Stimulated activated CD8-positive, alpha-beta memory T cell treated with anti-CD3 and anti-CD28 coated beads, Interleukin-12 subunit alpha, Interleukin-12 subunit beta, amount 100 ng/mL, for 4 hours (primary cell): ENCODE data around the gene YIF1A.
"Not testable (repeated sequence)": the region's sequence is repeated elsewhere in the genome, so short reads cannot be mapped to it uniquely, and the experiment has no call there.

Experiments
- DNase-seq: peaks from one replicate; pipeline ENCODE4 v3.0.0-alpha.2; 2020; ENCODE audit warnings: low read depth

YIF1A gene

DNA sequence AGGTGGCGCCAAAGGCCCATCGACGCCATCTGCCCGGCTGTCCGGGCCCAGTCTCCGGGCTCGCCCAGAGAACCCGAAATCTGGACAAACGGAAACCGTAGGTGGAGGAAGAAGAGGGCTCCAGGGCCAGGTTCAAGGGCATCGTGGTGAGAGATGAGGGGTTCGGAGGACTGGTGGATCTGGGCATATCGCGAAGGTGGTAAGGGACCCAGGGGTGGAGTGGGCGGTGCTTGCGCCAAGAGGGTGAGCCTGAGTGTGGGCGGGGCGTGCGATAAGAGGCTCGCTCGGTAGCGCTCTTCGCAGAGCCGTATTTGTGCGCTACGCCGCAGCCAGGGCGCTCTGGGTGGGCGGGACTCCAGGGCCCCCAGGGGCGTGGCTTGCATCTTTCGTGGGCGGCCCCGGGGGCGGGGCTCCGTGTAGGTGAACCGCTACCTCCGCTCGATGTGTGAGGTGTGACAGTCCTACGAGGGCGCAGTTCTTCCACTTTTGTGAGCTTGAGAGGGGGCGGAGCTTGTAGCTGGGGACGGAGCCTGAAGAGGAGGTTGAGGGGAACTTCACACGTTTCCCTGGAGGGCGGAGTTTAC is 23.1 kb upstream of the YIF1A start:
- DNase-seq, result peak; percentile 97

DNA sequence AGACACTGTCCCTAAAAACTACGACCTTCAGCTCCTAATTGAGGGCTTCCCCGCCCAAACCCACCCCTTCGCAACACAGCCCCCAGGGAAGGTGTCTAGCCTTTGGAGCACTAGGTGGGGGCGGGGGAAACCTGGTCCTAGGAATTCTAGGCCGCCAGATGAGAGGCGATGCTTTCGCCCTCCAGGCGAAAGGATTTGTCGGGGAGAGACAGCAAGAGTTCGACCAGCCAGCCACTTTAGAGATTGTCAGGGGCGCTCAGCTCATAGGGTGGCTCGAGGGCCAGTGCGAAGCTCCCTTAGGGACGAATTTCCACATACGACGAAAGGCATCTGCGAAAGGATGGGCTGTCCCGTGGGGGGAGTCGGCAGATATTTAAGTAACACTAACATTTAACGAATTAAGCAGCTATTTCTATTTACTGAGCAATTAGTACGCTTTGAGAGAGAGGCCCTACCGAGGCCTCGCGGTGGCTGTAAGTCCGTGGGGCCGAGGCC is 22.6 kb upstream of the YIF1A start:
- DNase-seq, result no peak

DNA sequence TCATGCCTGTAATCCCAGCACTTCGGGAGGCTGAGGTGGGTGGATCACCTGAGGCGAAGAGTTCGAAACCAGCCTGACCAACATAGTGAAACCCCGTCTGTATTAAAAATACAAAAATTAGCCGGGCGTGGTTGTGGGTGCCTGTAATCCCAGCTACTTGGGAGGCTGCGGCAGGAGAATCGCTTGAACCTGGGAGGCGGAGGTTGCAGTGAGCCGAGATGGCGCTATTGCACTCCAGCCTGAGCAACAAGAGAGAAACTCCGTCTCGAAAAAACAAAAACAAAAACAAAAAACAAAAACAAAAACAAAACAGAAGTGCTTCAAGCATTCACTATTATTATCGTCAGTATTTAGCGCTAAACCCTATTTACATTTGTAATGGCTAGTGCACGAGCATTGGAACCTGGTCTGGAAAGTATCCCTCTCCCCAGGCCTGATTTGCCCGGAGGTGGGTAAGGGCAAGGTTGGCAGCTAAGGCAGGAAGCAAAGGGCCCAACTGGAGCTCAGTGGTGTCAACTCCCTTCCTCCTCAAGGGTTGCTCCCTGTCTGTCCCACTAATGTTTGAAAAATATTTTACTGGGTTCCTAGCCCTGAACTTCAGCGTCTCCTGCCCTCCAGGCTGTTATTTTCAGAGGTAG is 22.0 kb upstream of the YIF1A start:
- not testable (repeated sequence) for DNase-seq

DNA sequence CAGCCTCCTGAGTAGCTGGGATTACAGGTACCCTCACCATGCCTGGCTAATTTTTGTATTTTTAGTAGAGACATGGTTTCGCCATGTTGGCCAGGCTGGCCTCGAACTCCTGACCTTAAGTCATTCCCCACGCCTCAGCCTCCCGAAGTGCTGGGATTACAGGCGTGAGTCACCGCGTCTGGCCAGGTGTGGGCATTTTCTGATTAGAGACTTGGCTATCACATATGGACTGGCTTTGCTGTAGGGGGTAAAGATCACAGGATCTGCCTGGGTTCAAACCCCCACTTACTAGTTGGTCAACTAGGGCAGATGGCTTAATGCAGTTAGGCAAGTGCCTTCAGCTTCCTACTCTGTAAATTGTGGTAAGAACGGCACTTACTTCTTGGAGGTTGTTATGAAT is 21.4 kb upstream of the YIF1A start:
- no peak for DNase-seq

DNA sequence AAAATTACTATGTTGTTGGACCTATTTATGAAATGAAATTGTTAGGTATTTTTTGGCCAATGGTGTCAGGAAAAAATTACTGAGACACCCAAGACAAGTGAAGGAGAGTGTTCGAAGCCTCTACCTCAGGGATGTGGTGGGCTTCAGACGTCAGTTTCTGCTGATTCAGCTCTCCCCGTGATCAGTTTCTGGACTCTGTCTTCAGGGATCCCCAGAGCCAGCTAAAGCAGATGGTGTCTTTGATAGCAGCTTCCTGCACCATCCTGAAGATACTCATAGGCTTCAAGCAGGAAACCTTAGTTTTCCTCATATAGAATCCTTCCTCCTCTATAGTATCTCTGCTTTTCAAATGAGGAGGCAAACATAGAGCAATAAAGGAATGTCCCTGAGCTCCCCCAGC is 20.5 kb upstream of the YIF1A start:
- DNase-seq, result no peak

DNA sequence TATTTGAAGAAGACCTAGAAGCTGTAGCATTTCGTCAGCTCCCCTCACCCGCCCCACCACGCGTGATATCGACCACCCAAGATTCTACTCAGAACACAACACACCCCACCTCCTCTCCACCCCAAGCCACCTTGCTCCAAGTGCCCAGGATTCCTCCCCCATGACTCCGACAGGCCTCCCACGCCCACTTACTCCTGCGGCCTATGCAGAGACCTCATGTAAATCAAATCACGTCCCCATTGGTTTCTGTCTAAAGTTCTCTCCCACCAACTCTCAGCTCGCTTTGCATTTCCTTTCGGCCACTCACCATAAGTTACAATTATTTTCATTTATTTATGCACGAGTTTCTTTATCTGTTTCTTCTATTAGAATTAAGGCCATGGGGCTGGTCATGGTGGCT is 13.7 kb upstream of the YIF1A start:
- no peak for DNase-seq

DNA sequence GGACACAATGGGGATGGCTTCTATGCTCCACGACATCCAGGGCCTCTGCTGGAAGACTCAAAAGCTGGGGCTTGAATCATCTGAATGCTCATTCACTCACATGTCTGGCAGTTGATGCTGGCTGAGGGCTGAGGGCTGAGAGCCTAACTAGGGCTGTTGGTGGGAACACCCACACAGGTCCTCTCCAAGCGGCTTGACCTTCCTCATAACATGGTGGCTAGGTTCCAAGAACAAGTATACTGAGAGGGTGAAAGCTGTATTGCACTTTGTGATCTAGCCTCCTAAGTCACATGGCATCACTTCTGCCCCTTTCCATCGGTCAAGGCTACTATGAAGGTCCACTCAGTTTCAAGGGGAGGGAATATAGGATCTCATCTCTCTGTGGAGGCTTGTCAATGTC is 10.2 kb upstream of the YIF1A start:
- no peak for DNase-seq

DNA sequence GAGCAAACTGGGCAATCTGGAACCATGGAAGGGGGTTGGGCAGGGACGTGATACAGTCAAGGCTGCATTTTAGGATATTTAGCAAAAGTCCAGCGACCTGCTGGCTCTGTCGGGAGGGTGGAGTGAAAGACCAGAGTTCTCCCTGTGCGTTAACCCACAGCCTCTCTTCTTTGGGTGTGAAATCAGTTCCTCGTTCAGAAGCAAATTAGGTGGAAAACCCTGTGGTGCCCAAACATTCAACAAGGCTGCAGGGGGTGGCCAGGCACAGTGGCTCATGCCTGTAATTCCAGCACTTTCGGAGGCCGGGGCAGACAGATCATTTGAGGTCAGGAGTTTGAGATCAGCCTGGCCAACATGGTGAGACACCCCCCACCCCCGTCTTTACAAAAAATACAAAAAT is 8.7 kb upstream of the YIF1A start:
- no peak for DNase-seq

DNA sequence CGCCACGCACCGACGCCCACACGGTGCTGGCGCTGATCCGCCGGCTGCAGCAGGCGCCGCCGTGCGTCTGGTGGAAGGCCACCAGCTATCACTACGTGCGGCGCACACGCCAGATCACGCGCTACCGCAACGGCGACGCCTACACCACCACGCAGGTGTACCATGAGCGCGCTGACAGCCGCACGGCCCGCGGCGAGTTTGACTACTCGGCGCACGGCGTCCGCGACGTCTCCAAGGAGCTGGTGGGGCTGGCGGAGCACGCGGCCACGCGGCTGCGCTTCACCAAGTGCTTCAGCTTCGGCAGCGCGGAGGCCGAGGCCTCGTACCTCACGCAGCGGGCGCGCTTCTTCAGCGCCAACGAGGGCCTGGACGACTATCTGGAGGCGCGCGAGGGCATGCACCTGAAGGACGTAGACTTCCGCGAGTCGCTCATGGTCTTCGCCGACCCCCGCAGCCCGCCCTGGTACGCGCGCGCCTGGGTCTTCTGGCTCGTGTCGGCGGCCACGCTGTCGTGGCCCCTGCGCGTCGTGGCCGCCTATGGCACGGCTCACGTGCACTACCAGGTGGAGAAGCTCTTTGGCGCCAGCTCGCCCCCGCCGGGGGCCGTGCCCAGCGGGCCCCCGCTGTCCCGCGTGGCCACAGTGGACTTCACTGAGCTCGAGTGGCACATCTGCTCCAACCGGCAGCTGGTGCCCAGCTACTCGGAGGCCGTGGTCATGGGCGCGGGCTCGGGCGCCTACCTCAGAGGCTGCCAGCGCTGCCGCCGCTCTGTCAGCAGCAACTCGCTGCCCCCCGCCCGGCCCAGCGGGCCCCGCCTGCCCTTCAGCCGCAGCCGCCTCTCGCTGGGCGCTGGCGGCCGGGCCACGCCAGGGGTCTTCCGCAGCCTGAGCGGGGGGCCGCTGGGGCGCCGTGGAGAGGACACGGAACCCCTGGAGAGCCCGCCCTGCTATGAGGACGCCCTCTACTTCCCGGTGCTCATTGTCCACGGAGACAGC is 6.0 kb upstream of the YIF1A start:
- no peak for DNase-seq

DNA sequence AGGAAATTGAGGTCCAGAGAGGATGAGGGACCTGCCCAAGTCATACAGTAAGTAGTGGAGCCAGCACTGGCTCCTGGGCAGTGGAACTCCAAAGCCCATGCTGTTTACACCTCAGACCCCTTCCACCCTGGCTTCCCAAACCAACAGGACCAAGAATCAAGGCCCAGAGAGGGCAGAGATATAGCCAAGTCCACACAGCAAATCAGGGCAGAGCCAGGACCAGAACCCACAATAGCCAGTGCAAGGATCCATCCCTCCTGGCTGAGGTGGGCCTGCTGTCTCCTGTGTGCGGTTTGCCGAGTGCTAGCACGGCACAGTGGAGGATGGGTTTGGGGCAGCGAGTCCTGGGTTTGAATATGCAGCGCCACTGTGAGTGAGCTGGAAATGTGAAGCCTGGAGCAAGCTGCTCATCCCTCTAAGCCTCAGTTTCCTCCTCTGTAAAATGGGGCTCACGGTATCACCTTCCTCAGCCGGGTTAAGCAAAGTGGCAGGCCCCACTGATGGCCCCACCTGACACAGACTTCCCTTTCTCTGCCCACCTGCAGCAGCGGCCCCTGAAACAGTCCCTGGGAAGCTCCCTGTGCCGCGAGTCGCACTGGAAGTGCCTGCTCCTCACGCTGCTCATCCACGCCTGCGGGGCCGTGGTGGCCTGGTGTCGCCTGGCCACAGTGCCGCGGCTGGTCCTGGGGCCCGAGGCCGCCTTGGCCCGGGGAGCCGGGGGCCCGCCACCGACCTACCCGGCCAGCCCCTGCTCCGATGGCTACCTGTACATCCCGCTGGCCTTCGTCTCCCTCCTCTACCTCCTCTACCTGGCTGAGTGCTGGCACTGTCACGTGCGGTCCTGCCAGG is 5.1 kb upstream of the YIF1A start:
- DNase-seq, result no peak

DNA sequence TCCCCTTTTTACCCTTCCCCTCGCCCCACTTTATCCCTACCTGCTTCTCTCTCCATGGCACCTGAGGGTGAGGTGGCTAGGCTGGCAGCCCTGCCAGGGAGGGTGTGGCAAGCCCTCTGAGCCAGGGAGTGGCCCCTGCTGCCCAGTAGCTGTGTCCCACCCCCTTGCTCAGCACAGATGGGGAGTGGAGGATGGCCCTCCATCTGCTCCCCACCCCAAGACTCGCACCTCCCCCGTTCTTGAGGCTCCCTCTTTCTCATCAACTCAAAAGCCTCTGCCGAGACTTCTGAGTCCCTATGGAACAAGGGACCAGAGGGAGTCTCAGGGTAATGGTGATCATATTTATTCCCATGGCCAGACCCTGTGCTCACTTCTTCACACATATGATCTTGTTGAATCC is 4.4 kb upstream of the YIF1A start:
- DNase-seq, result no peak

DNA sequence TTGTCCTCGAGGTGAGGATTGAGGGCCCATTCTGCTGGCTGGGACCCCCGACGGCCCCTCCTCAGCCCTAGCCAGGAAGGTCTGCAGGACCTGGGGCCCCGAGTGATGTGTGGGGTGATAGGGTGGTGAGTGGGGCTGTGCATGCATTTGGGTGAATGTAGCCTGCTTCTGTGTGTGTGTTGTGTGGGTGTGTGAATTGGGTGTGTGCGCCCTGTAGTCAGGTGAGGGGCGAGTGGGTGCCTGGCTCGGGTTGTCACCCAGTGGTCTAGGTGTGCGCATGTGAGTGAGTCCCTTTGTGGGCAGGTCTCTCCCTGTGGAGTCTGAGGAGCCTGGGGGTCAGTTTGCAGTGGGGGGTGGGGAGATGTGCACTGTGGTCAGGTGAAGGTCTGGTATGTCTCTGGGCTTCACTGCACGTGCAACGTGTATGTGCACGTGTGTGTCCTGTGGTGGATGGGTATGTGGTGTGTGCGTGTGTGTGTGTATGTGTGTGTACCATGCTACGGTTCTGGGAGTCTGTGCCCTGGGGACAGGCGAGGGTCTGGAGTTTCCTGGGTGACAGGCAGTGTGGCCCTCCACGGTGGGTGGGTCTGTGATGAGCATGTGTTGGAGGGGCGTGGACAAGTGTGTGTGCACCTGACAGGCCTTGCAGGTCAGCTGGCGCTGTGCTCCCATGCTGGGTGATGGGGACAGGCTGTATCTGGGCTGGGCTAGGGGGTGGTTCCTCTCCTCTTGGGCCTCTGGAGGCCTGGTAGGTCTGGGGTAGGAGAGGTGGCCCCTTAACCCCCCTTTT is 3.8 kb upstream of the YIF1A start:
- DNase-seq, result no peak

DNA sequence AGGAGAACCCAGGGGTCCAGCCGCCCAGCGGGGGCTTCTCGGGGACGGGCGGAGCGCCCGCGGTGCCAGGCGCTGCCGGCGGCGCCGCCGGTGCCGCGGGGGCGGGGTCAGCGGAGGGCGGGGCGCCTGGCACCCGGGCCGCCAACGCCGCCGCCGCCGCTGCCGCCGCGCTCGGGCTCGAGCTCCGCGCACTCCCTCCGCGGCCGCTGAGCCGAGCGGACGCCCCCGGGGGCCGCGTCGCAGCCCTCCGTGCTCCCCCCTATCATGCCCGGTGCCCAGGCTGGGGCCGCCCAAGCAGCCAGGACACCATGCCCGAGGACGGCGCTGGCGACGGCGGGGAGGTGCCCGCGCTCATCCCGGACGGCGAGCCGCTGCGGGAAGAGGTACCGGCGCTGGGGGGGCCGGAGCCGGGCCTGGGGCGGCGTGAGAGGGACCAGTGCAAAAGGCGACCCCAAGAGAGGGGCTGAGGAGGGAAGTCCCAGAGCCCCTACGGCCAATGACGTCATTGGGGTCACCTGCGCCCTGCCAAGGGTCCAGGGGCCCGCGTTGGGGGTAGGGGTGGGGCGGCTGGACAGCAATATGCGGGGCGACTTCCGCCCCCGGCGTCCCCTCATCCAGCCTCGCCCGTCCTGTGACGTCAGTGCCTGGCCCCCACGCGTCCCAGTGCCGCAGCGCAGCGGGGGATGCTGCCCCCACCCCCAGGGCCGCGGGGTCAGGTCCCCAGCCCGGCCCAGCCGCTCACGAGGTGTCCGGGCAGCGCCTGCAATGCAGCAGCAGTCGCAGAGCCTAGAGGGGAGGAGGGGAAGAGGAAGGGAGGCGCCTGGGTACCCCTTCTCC is 3.0 kb upstream of the YIF1A start, which contains the start of gene TMEM151A:
Gene TMEM151A (plus strand): TSS at position 189 of the 837 bp plus-strand sequence. CDS start 120 bp downstream, at position 309.
- DNase-seq, result no peak

DNA sequence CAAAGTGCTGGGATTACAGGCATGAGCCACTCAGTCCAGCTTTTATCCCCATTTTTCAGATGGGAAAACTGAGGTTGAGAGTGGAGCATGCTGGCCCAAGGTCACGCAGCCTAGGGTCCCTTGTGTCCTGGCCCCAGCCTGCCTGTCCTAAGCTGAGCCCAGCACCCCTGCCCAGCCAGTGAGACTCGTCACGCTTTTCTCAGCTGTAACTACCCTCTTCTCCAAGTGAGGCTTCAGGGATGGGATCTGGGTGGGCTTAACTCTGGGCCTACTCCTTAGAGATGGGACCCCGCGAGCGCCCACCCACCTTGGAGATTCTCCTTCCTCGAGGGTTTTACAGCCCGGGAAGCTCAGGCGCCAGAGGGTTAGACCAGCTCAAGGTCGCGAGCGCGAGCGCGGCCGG is 2.4 kb upstream of the YIF1A start:
- no peak for DNase-seq

DNA sequence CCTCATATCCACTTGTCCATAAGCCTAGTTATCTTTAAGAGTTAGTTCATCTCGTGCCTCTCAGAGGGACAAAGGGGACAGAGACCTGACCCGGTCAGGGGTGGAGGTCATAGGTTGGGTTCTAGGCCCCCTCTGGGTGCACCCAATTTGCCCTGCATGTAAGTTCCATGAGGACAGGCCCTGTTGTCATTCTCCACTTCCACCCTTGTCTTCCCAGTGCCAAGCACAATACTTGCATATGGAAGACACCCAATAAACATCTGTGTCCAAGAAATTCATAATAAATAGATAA is 1.3 kb upstream of the YIF1A start:
- DNase-seq, result no peak

DNA sequence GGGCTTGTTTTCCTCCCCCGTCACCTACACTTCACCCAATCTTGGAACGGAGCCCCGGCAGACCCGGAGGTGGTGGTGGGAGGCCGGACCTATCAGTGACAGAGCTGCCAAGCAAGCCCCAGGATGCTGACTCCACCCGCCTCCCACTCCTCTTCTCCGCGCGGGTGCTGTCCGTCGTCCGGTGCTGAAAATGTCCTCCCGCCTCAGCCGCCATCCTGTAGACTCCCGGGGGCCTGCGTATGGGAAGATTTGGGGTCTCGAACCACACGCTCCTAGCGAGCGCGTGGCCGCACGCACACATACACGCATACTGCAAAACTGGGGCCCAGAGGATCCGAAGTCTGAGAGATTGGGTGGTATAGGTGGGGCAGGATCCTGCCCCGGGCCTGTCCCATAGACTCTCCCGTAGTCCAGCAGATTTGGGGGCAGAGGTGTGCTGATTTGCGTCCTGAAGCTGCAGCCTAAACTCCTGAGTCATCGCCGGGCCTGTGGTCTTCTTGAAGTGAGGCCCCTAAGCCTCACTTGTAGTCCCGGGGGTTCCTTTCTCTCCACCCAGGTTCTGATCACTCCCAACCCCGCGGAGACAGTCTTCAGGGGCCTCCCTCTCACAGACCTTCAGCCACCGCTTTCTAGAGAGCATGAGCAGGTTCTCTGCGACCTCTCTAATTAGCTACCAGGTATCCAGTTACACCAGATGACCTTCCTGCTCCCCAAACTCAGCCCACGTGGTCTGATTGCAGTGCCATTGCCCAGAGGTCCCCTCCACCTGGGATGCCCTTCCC is 796 bp upstream of the YIF1A start:
- DNase-seq, result peak; percentile 64

DNA sequence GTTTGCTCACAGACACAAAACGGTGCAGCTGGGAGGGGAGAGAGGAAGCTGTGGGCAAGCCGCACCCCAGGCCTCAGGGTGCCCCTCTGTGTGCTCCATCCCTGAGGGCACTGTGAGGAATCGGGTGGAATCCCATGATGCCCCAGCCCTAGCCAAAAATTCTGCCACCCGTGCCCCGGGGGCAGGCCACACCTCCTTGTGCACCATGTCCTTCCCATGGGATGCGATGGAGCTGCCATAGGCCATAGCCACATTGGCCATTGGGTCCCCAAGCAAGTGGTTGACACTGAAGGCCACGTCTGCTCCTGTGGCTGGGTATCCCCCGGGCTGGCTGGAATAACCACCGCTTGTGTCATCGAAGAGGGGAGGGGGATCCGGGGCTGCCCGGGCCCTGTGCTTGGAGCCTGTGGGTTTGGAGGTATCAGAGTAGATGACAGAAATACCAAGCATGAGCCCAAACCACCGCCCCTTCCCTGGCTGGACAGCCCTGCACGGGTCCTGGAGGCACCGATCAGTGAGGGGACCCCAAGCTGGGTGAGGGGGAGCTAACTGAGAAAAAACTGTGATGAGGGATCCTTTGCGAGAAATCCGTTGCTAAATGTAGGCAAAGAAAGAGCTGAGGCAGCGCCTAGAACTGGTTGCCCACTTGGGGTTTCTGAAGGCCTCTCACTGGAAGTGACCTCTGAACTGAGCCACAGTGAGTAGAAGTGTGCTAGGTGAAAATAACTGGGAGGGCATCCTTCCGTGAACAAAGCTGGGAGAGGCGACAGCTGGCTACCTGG is 863 bp downstream of the YIF1A start:
- no peak for DNase-seq

DNA sequence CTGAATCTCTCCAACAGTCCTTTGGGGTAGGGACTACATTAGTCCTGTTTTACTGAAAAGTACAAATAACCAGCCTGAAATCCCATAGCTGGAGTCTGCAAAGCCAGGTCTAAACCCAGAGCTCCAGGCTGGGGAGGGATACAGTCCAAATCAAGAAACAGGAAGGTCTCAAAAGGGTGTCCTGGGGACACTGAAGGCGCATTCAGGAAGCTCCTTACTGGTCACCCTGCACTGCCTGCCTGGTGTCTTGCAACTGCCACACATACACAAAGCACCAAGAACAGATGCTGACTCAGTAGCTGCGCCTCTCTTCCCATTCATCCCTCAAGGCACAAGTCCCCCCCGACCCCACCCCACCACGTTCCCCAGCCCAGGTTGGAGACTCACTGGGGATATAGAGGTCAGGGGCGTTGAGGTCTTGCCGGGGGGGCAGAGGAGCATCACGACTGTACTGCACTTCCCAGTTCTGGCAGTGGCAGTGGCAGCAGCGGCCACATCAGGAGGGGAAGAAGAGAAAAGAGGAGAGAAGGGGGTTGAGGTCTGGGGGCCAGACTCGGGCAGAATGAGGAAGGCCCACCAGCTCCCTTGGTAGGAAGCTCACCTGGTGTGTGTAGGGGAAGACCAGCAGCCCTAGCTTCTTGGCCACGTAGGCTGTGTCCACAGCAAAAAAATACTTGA is 1.6 kb downstream of the YIF1A start:
- DNase-seq, result no peak
